HG03457 (cell line): Measurements from ENCODE around the gene CEPT1.
"Not testable (repeated sequence)": the region's sequence is repeated elsewhere in the genome, so short reads cannot be mapped to it uniquely, and the experiment has no call there.

Source experiments
- ATAC-seq: cut with Tn5 transposase; IDR thresholded peaks from one replicate; pipeline ENCODE4 v1.9.1; 2021; ENCODE audit warnings: moderate number of reproducible peaks; ENCODE audit not compliant: unreplicated experiment

The CEPT1 gene

GRCh38 chr1:111139956-111140679 lies at the start of gene CEPT1, which contains the start of gene DRAM2:
TSS of gene CEPT1 (plus strand) at chr1:111140223. CDS start at chr1:111147715, 7,492 bp downstream.
TSS of gene DRAM2 (minus strand) at chr1:111140093. CDS start at chr1:111131554, 8,539 bp downstream.
- ATAC-seq, result peak; percentile 50

- ATAC-seq, result not testable (repeated sequence)
These were observed 44.6 kb upstream of the CEPT1 start for GRCh38 chr1:111095421-111095820.

- ATAC-seq, result no peak
These were observed 42.5 kb upstream of the CEPT1 start for GRCh38 chr1:111097356-111098099.

- no peak for ATAC-seq
These were observed 40.7 kb upstream of the CEPT1 start for GRCh38 chr1:111099289-111099688.

DNA sequence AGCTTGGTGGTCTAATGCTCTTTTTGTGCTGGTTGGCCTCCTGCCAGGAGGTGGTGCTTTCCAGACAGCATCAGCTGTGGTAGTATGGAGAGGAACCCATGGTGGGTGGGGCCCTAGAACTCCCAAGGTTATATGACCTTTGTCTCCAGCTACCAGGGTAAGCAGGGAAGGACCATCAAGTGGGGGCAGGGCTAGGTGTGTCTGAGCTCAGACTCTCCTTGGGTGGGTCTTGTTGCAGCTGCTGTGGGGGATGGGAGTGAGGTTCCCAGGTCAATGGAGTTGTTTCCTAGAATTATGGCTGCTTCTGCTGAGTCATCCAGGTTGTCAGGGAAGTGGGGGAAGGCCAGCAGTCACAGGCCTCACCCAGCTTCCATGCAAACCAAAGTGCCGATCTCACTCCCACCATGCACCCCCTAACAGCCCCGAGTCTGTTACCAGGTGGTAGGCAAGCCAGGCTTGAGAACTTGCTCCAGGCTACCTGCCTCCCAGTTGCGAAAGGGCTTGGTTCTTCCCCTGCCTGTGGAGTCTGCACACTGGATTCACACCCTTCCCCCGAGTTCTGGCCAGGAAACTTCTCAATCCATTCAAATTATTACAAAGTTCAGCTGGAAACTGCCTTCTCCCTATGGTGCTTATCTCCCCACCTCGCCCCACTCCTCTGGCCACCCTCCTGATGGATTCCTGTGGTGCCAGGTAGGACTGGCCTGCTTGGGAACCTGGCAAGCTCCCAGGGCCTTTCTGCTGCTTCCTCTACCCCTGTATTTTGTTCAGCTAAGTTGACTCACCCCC lies 38.0 kb upstream of the CEPT1 start:
- ATAC-seq, result no peak

DNA sequence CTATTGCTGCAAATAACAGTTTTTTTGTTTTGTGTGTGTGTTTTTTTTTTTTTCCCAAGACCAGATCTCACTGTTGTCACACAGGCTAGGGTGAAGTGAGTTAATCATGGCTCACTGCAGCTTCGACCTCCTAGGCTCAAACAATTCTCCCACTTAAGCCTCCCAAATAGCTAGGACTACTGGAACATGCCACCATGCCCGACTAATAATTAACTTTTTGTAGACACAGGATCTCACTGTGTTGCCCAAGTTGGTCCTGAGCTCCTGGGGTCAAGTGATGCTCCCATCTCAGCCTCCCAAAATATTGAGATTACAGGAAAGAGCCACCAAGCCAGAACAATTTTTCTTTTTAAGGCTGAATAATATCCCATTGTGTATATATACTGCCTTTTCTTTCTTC lies 35.0 kb upstream of the CEPT1 start:
- ATAC-seq, result no peak

- no peak for ATAC-seq
These were observed 29.7 kb upstream of the CEPT1 start for GRCh38 chr1:111110197-111110899.

GRCh38 chr1:111116496-111116895 lies 23.5 kb upstream of the CEPT1 start:
- ATAC-seq, result no peak

DNA sequence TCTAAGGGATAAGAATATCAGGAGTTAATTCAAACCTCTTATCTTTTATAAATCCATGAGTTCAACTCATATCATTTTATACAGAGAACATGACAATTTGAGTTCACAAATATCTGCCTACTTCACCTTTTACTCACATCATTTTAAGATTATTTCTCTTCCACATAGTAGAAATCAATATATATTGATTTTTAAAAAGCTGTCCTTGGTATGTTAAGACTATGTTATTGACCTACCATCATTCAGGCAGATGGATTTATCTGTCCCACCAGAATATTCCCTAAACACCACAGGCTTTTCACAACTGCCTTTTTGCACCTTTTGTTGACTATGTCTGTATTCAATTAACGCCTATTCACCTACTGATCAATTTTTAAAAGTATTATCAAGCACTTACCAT lies 13.7 kb upstream of the CEPT1 start:
- ATAC-seq, result no peak

DNA sequence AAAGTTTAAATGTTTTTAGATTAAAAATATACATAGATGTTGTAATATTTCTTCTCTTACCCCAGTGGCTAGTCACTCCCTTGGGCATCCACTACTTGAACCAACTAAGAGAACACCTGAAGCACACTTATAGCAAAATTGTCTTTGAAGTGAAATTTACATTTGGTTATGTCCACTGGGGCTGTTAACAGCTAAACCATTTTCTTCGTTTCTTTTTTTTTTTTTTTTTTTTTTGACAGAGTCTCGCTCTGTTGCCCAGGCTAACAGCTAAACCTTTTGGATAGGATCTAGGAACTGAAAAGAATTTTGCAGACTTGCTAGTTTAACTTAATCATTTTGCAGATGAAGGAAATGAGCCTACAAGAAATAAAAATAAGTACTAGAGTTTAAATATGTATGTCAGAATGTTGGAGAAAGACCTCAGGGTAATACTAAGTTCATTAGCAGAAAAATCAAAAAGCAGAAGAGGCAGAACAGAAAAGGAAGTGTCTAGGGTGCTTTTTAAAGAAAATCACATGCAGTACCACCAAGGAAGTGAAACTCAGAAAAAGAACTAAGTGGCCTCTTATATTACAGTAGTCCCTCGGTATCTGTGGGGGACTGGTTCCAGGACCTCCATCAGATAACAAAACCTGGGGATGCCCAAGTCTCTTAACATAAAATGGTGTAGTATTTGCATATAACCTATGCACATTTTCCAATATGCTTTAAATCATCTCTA lies 11.9 kb upstream of the CEPT1 start:
- peak; percentile 77 for ATAC-seq

- no peak for ATAC-seq
These were observed 10.6 kb upstream of the CEPT1 start for GRCh38 chr1:111129376-111129775.

- no peak for ATAC-seq
These were observed 8.3 kb upstream of the CEPT1 start for GRCh38 chr1:111131693-111132092.

GRCh38 chr1:111133866-111134265 lies 6.2 kb upstream of the CEPT1 start:
- no peak for ATAC-seq

DNA sequence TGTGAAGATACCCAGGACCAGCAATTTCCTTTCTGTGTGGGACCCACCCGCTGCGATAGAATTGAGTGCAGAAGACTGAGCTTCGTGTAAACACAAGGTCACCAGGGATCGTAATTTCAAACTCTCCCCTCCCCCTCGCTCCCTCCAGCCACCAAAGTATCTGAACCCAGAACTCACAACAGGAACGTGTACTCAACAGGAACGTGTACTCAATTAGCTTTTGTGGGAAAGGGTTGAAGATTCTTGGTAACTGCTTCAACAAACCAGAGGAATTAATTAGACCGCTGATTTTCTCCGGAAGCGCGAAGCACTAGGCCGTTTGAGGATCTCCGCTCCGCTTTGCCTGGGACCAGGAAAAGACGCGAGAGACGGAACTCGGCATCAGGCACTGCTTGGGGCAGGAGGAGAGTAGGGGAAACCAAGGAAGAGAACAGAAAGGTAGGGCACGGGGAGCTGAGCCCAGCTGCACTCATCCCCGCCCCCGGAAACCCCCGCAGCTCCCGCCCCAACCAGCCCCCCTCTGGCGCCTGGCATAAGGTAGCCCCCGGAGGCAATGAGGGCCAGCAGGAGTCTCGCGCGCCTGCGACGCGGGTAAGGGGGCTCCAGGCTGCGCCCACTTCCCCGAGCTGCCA lies 583 bp upstream of the CEPT1 start:
- ATAC-seq, result peak; percentile 34

DNA sequence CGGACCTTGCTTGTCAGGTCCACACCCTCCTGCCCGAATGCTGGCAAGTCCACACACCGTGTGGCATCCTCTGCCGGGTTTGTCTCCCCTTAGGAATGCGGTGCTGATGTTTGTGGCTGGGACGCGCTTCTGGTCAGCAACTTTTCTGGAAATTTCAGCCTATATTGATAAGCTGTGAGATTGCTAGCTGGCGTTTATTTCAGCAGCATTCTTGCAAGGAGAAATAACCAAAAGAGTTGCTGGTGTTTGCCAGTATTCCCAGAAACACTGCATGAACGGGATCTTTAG lies 601 bp downstream of the CEPT1 start:
- ATAC-seq, result peak; percentile 9

DNA sequence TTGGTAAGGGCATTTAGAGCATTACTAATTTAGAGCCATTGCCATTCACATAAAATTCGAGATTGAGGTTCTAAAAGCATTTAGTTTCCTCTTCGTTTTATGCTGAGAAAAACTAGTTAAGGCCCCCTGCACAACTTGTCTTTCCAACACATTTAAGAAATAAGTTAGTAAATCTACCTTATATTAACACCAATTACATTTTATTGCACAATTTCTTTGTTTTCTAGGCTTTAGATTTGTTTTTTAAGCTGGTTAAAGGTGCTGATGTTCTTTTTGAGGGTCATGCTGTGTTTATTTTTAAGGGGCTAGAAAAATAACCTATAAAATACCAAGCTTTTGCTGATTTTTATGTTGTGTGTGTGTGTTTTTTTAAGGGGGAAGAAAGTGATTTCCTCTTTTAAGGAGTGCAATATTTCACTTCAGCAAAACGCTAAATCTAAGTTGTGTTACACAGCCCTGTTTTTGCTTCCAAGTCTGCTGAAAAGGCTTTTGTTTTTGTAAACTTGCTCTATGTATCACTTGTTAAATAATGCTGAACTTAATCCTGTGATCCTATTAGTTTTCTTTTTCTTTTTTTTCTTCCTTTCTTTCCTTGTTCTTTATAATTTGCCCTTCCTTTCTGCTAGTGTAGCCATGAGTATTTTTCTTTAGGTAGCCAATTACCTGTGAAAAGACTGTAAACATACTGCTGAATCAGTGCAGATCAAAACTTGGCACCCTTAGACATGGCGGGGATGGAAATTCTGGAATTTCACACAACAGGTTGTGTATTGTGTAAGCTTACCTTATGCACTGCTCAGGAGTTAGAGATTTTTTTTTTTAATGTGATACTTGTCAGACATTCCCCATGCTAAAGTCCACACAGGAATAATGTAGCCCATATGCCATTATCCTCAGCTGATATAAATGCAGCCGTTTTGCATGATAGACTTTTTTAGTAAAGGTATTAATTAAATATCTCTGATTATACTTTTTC lies 1.5 kb downstream of the CEPT1 start:
- ATAC-seq, result no peak

DNA sequence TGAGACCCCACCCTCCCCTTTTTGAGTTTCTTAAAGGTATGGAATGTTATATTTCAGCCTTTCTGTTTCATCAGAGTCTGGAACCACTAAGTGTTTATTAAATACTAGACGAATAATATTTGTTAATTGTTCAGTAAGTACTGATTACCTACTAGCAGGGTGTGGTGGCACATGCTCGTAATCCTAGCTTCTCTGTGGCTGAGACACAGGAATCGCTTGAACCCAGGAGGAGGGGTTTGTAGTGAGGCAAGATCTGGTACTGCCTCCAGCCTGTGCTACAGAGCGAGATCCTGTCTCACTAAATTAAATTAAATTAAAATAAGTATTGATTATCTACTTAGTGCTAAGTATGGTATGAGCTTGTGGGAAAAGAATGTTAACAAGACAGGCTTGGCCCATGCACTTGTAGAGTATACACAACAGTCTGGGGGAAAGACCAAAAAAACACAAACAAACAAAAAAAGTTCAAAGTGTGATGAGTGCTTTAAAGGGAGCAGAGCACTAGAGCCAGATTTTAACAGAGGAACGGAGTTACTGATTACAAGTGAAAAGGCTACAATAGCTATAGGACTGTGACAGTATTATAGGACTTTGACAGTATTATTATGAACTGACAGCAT lies 2.4 kb downstream of the CEPT1 start:
- ATAC-seq, result no peak

GRCh38 chr1:111145542-111145941 lies 5.5 kb downstream of the CEPT1 start:
- no peak for ATAC-seq
